Prostate gland (tissue), 2 donors: ENCODE measurements around the gene ACTN1. TPM values are rescaled to one million over a fixed set of nuclear protein-coding genes. Genes with fewer than 3 reads are reported as not detected.

ENCODE experiments used
- DNase-seq: peaks from one replicate; pipeline ENCODE4 v3.0.0-alpha.2; 2019; ENCODE audit warnings: low spot score
- H3K27ac ChIP-seq, 2 donors: fragments of 200-600 bp; sonication (generic); 2 replicates each; pipeline ENCODE4 v1.5.1; 2017 to 2019
- H3K27me3 ChIP-seq: fragments of 200-600 bp; sonication (generic); replicated peaks from 2 replicates; pipeline ENCODE4 v1.5.1; 2019; ENCODE audit not compliant: insufficient read depth
- H3K36me3 ChIP-seq, 2 donors: fragments of 200-600 bp; sonication (generic); 1 replicate in 1 of 2; 2 replicates in 1 of 2; pipeline versions ENCODE4 v1.5.1 to v1.8.1; 2017 to 2019
- H3K4me1 ChIP-seq: fragments of 200-600 bp; sonication (generic); replicated peaks from 2 replicates; pipeline ENCODE4 v1.5.1; 2019
- H3K4me3 ChIP-seq, 2 donors: fragments of 200-600 bp; sonication (generic); 2 replicates each; pipeline ENCODE4 v1.5.1; 2017 to 2019
- H3K9me3 ChIP-seq: fragments of 200-600 bp; sonication (generic); 2 replicates; pipeline ENCODE4 v1.5.1; 2017
- CTCF ChIP-seq, 4 experiments: fragments of 200-600 bp in 2 of 4; fragments of 450-650 bp in 2 of 4; sonication (generic) in 2 of 4; IDR thresholded peaks; 1 replicate in 3 of 4; 2 replicates in 1 of 4; pipeline ENCODE4 v1.5.1; 2016 to 2019; ENCODE audit warnings: antibody characterized with exemption in 4 of 4, mild to moderate bottlenecking in 2 of 4, moderate library complexity in 2 of 4
- POLR2A ChIP-seq: fragments of 450-650 bp; IDR thresholded peaks from one replicate; pipeline ENCODE4 v1.6.1; 2016; ENCODE audit warnings: antibody characterized with exemption, mild to moderate bottlenecking
- POLR2AphosphoS5 ChIP-seq: sonication (generic); formaldehyde crosslinking; IDR thresholded peaks from one replicate; pipeline ENCODE4 v1.6.1; 2017; ENCODE audit warnings: antibody characterized with exemption
- WGBS: methylation state at CpG from one replicate; pipeline ENCODE4 v1.1.5; 2018; 5-methylcytosine and 5-hydroxymethylcytosine counted together
- intact Hi-C: fragments of 100-400 bp; cut with DNase I; formaldehyde crosslinking; loops from one replicate; pipeline ENCODE4 v1.14.2; 2022
- total RNA-seq, 2 donors: library from RNA; depleted of rRNA; stranded (reverse); fragments of >200 nt; gene quantifications; one replicate each; pipeline ENCODE4 v1.1.0, GENCODE V29; 2016

Gene ACTN1
- total RNA-seq, 2 donors from 2014 or later, result 197 to 240 TPM

GRCh38 chr14:68955851-68956179 lies 23.3 kb downstream of the ACTN1 start:
- no peaks in the 10 kb centered on the region for H3K9me3 ChIP-seq
- TF ChIP-seq POLR2AphosphoS5 (peak; percentile 27), POLR2A (no peak)
- H3K36me3 ChIP-seq, result no peaks in the 10 kb centered on the region
- intact Hi-C loops, result no loop called here
- H3K4me3 ChIP-seq, result no peak overlapping the region
- 51% methylated on average over 5 of the region's 5 CpGs for WGBS
- H3K4me1 ChIP-seq, result no peaks in the 10 kb centered on the region
- DNase-seq, result no peak
- H3K27ac ChIP-seq, result peak overlapping the region; percentile 48 to 98
- H3K27me3 ChIP-seq, result no peaks in the 10 kb centered on the region

- Histone ChIP-seq H3K4me1 (no peaks in the 10 kb centered on the region), H3K27me3 (no peaks in the 10 kb centered on the region), H3K4me3 (no peak overlapping the region), H3K27ac (peak overlapping the region; percentile 48 to 98), H3K9me3 (no peaks in the 10 kb centered on the region), H3K36me3 (no peaks in the 10 kb centered on the region)
- 67% methylated on average over 10 of the region's 10 CpGs for WGBS
- intact Hi-C loops, result no loop called here
- no peak for DNase-seq
- TF ChIP-seq POLR2AphosphoS5 (no peak), CTCF (IDR thresholded peaks at IDR 0.05) (no peak), POLR2A (no peak)
Observed at GRCh38 chr14:68955164-68955850, 23.8 kb downstream of the ACTN1 start.

- no peak for DNase-seq
- H3K27ac ChIP-seq, result peak overlapping the region; percentile 79 to 98
- no peak overlapping the region for H3K4me3 ChIP-seq
- H3K36me3 ChIP-seq, result no peaks in the 10 kb centered on the region
- WGBS, result 72% methylated on average over 4 of the region's 4 CpGs
- H3K4me1 ChIP-seq, result peaks cover 4% of the 10 kb centered on the region
- no peak for TF ChIP-seq POLR2A
- TF ChIP-seq POLR2AphosphoS5, result no peak
- TF ChIP-seq CTCF (IDR thresholded peaks at IDR 0.05), result no peak
- intact Hi-C loops, result loop anchor here (2.0 kb wide), 1 partner anchor 24 kb away; no protein-coding TSS in a partner anchor
- H3K9me3 ChIP-seq, result no peaks in the 10 kb centered on the region
- H3K27me3 ChIP-seq, result no peaks in the 10 kb centered on the region
Observed at GRCh38 chr14:68953196-68953555, 25.9 kb downstream of the ACTN1 start.

- intact Hi-C loops, result loop anchor here (2.0 kb wide), 1 partner anchor 24 kb away; no protein-coding TSS in a partner anchor
Observed at GRCh38 chr14:68952531-68953195, 26.4 kb downstream of the ACTN1 start.

More at GRCh38 chr14:68952531-68953195, 26.4 kb downstream of the ACTN1 start:
- H3K9me3 ChIP-seq, result no peaks in the 10 kb centered on the region
- H3K27me3 ChIP-seq, result no peaks in the 10 kb centered on the region
- no peaks in the 10 kb centered on the region for H3K36me3 ChIP-seq
- TF ChIP-seq POLR2AphosphoS5 (no peak), POLR2A (no peak), CTCF (IDR thresholded peaks at IDR 0.05) (no peak)
- peak overlapping the region; percentile 79 to 98 for H3K27ac ChIP-seq
- 30% methylated on average over 12 of the region's 12 CpGs for WGBS
- peaks cover 9% of the 10 kb centered on the region for H3K4me1 ChIP-seq
- peak overlapping the region in 1 of 2 donors; percentile 5 for H3K4me3 ChIP-seq
- DNase-seq, result no peak
